B cell (primary cell): ENCODE results near the gene SIGLEC6. TPM values are rescaled to one million over a fixed set of nuclear protein-coding genes. Genes with fewer than 3 reads are reported as not detected.

Source experiments
- ATAC-seq: fragments of 200-7000 bp; cut with Tn5 transposase; one replicate; pipeline ENCODE4 v1.10.0; 2021; ENCODE audit warnings: low read depth, mild to moderate bottlenecking, moderate number of reproducible peaks, moderate library complexity
- CTCF ChIA-PET: fragments of 350-600 bp; sonication (Branson Sonifier 250); formaldehyde crosslinking; loops from one replicate; lab custom pipeline; 2021; ENCODE audit warnings: antibody characterized with exemption, inconsistent platforms; lab: Charles Lee
- POLR2A ChIA-PET: fragments of 350-600 bp; sonication (Branson Sonifier 250); formaldehyde crosslinking; loops from one replicate; lab custom pipeline; 2021; ENCODE audit warnings: antibody characterized with exemption; lab: Charles Lee
- DNase-seq: peaks from one replicate; pipeline ENCODE4 v3.0.0; 2013
- H2AFZ ChIP-seq: 2 replicates; pipeline ENCODE4 v1.6.1; 2012; ENCODE audit warnings: mild to moderate bottlenecking, low read depth, low read length; ENCODE audit not compliant: insufficient read depth, poor library complexity, severe bottlenecking
- H3K27ac ChIP-seq, 2 donors: 1 replicate in 1 of 2; 2 replicates in 1 of 2; pipeline ENCODE4 v1.5.1; 2012 to 2013; ENCODE audit warnings: low read length in 2 of 2, mild to moderate bottlenecking in 2 of 2, moderate library complexity in 1 of 2
- H3K27me3 ChIP-seq, 4 experiments: fragments of 200-600 bp in 1 of 4; sonication (generic) in 1 of 4; replicated peaks in 1 of 4; 1 replicate in 2 of 4; 2 replicates in 2 of 4; pipeline versions ENCODE4 v1.6.1 to v1.7.0; 2013 to 2016; ENCODE audit warnings: low read length in 3 of 4, mild to moderate bottlenecking in 2 of 4, mixed read lengths in 1 of 4, moderate library complexity in 1 of 4; ENCODE audit not compliant: insufficient read depth in 4 of 4, control insufficient read depth in 3 of 4; ENCODE audit errors: control extremely low read depth in 1 of 4
- H3K36me3 ChIP-seq, 2 experiments: replicated peaks in 1 of 2; 1 replicate in 1 of 2; 2 replicates in 1 of 2; pipeline versions ENCODE4 v1.6.1 to v1.7.1; 2013; ENCODE audit warnings: low read length in 1 of 2; ENCODE audit not compliant: insufficient read depth in 2 of 2, control insufficient read depth in 1 of 2; ENCODE audit errors: control extremely low read depth in 1 of 2, extremely low read depth in 1 of 2
- H3K4me1 ChIP-seq, 2 donors: fragments of 200-600 bp in 1 of 2; sonication (generic) in 1 of 2; 1 replicate in 1 of 2; 2 replicates in 1 of 2; pipeline versions ENCODE4 v1.5.1 to v1.6.1; 2013 to 2017; ENCODE audit warnings: low read length in 2 of 2; ENCODE audit not compliant: control insufficient read depth in 2 of 2, insufficient read depth in 2 of 2
- H3K4me2 ChIP-seq: replicated peaks from 2 replicates; pipeline ENCODE3; 2012; ENCODE audit warnings: mild to moderate bottlenecking, low read depth, low read length; ENCODE audit not compliant: poor library complexity, severe bottlenecking
- H3K4me3 ChIP-seq, 5 experiments: fragments of 200-600 bp in 1 of 5; sonication (generic) in 1 of 5; 1 replicate in 3 of 5; 2 replicates in 2 of 5; pipeline versions ENCODE4 v1.5.1 to v1.7.0; 2011 to 2016; ENCODE audit warnings: low read length in 4 of 5, mild to moderate bottlenecking in 4 of 5, low read depth in 2 of 5, control low read depth in 1 of 5, moderate library complexity in 1 of 5; ENCODE audit not compliant: insufficient read depth in 1 of 5; ENCODE audit errors: control extremely low read depth in 1 of 5, extremely low read depth in 1 of 5
- H3K79me2 ChIP-seq: fragments of 200-600 bp; sonication (generic); one replicate; pipeline ENCODE4 v1.6.0; 2016; ENCODE audit warnings: low read length; ENCODE audit not compliant: control insufficient read depth, insufficient read depth
- H3K9ac ChIP-seq: fragments of 200-600 bp; sonication (generic); 2 replicates; pipeline ENCODE4 v1.6.1; 2017; ENCODE audit warnings: mild to moderate bottlenecking, low read length, moderate library complexity
- H3K9me3 ChIP-seq, 3 donors: one replicate each; pipeline versions ENCODE4 v1.6.1 to v1.7.1; 2013; ENCODE audit warnings: low read length in 2 of 3; ENCODE audit not compliant: control insufficient read depth in 2 of 3, insufficient read depth in 1 of 3; ENCODE audit errors: control extremely low read depth in 1 of 3
- H4K20me1 ChIP-seq: 2 replicates; pipeline ENCODE4 v1.6.0; 2012; ENCODE audit warnings: mild to moderate bottlenecking, low read length; ENCODE audit not compliant: insufficient read depth, control insufficient read depth, poor library complexity, severe bottlenecking
- H3K27ac Mint-ChIP-seq: one replicate; pipeline ENCODE4 v1.8.0; 2021; ENCODE audit warnings: mixed read lengths
- H3K27me3 Mint-ChIP-seq: one replicate; pipeline ENCODE4 v1.8.0; 2021; ENCODE audit warnings: mixed read lengths
- H3K4me1 Mint-ChIP-seq: one replicate; pipeline ENCODE4 v1.8.0; 2021; ENCODE audit warnings: mixed read lengths
- H3K4me3 Mint-ChIP-seq: one replicate; pipeline ENCODE4 v1.8.0; 2021; ENCODE audit warnings: mixed read lengths
- H3K9me3 Mint-ChIP-seq: one replicate; pipeline ENCODE4 v1.8.0; 2022; ENCODE audit warnings: mixed read lengths; ENCODE audit not compliant: insufficient read depth
- EZH2 ChIP-seq: IDR thresholded peaks from 2 replicates; pipeline ENCODE4 v1.6.1; 2012; ENCODE audit warnings: borderline replicate concordance, low read depth, mild to moderate bottlenecking, moderate library complexity, low read length; ENCODE audit not compliant: insufficient read depth, poor library complexity, severe bottlenecking
- WGBS: methylation state at CpG from one replicate; pipeline ENCODE4 v1.1.5; 2013; ENCODE audit warnings: missing lambda C conversion rate; ENCODE audit not compliant: insufficient coverage; 5-methylcytosine and 5-hydroxymethylcytosine counted together
- intact Hi-C: fragments of 100-400 bp; cut with micrococcal nuclease; formaldehyde crosslinking; loops from one replicate; pipeline ENCODE4 v1.10.0; 2022
- polyA plus RNA-seq: library from polyadenylated mRNA; depleted of rRNA; stranded (reverse); fragments of >200 nt; gene quantifications from 2 replicates; pipeline ENCODE4 v1.2.3, GENCODE V29; 2012
- total RNA-seq, 2 donors: library from RNA; stranded (reverse); fragments of 120-200 nt in 1 of 2; gene quantifications; 1 replicate in 1 of 2; 2 replicates in 1 of 2; pipeline versions ENCODE4 v1.2.3 to v1.2.4, GENCODE V29; 2013 to 2022
- TF ChIP-seq, protein P1 (sequence below): fragments of 200-600 bp; IDR thresholded peaks from one replicate; pipeline ENCODE4 v1.8.0; 2022; ENCODE audit warnings: antibody characterized with exemption, mild to moderate bottlenecking

The SIGLEC6 gene
- total and polyA plus RNA-seq, 2 donors (not counting 1 experiment from before 2014, with no cell fraction given): 21.2 to 35.4 TPM

DNA sequence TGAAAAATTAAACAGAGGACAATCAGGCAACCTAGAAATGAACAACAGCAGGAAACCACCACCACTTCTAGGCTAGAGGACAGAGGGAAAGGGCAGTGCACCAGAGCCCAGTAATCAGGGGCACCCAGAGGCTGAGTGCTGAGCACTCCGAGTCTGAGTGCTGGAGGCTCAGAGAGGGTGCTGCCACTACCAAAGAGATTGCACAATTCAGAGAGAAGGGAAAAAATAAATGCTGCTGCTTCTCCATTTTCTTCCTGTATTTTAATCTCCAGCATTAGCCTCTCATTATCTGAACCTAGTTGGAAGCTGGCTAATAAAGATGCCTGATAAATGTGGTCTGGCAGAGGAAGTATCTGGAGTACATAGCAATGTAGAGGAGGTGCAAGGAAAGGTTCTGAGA, 27.8 kb upstream of the SIGLEC6 start:
- H3K27me3 Mint-ChIP-seq: no peaks in the 10 kb centered on the region
- CTCF ChIA-PET: interaction anchor here (1.4 kb wide), 1 partner anchor 98 kb away, joined by 3 read pairs; no protein-coding TSS in a partner anchor

More for the DNA sequence above, 27.8 kb upstream of the SIGLEC6 start:
- peaks cover 0 to 11% of the 10 kb centered on the region in 2 experiments for H3K36me3 ChIP-seq
- H3K4me2 ChIP-seq: no peak overlapping the region
- H3K4me1 ChIP-seq: peaks cover 10 to 13% of the 10 kb centered on the region in 2 donors
- Mint-ChIP-seq H3K9me3 (no peaks in the 10 kb centered on the region), H3K27ac (no peak overlapping the region), H3K4me3 (no peak overlapping the region), H3K4me1 (peaks cover 32% of the 10 kb centered on the region)
- H3K27me3 ChIP-seq: no peaks in the 10 kb centered on the region
- H3K79me2 ChIP-seq: peaks cover 26% of the 10 kb centered on the region
- intact Hi-C loops: loop anchor here (10.0 kb wide), 1 partner anchor 144 kb away; the partner anchor contains the start of gene SIGLEC10
- H4K20me1 ChIP-seq: peaks cover 11% of the 10 kb centered on the region
- ATAC-seq: no peak
- H3K4me3 ChIP-seq: no peak overlapping the region
- no peak overlapping the region for H3K27ac ChIP-seq
- WGBS: 67% methylated on average over 1 of the region's 1 CpG
- DNase-seq: no peak
- no peak overlapping the region for H2AFZ ChIP-seq
- peaks cover 0 to 5% (median 2%) of the 10 kb centered on the region in 3 donors for H3K9me3 ChIP-seq
- no peak for TF ChIP-seq EZH2
- TF ChIP-seq, protein P1, sequence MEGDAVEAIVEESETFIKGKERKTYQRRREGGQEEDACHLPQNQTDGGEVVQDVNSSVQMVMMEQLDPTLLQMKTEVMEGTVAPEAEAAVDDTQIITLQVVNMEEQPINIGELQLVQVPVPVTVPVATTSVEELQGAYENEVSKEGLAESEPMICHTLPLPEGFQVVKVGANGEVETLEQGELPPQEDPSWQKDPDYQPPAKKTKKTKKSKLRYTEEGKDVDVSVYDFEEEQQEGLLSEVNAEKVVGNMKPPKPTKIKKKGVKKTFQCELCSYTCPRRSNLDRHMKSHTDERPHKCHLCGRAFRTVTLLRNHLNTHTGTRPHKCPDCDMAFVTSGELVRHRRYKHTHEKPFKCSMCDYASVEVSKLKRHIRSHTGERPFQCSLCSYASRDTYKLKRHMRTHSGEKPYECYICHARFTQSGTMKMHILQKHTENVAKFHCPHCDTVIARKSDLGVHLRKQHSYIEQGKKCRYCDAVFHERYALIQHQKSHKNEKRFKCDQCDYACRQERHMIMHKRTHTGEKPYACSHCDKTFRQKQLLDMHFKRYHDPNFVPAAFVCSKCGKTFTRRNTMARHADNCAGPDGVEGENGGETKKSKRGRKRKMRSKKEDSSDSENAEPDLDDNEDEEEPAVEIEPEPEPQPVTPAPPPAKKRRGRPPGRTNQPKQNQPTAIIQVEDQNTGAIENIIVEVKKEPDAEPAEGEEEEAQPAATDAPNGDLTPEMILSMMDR: no peak
- H3K9ac ChIP-seq: no peak overlapping the region
- POLR2A ChIA-PET: no interaction called here
